ENCODE results near the gene C16orf46.

DNA sequence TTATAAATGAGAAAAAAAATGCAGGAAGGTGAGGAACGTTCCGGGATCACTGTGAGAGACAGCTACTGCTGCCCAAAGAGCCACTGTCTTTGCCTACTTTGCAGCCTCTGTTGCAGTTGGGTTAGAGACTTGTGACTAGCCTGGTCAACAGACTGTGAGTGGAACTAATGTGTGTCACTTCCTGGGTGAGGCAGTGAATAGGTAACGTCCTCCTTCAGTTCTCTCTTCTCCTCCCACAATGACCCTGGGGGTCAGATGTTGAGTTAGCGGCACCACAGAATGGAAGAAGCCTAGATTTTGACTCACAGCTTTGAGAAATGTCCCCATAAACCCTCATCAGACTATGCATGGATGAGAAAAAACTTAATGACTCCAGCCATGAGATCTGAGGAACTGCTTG lies 5.2 kb downstream of the C16orf46 start:
- TF ChIP-seq, protein P1, sequence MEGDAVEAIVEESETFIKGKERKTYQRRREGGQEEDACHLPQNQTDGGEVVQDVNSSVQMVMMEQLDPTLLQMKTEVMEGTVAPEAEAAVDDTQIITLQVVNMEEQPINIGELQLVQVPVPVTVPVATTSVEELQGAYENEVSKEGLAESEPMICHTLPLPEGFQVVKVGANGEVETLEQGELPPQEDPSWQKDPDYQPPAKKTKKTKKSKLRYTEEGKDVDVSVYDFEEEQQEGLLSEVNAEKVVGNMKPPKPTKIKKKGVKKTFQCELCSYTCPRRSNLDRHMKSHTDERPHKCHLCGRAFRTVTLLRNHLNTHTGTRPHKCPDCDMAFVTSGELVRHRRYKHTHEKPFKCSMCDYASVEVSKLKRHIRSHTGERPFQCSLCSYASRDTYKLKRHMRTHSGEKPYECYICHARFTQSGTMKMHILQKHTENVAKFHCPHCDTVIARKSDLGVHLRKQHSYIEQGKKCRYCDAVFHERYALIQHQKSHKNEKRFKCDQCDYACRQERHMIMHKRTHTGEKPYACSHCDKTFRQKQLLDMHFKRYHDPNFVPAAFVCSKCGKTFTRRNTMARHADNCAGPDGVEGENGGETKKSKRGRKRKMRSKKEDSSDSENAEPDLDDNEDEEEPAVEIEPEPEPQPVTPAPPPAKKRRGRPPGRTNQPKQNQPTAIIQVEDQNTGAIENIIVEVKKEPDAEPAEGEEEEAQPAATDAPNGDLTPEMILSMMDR (IDR thresholded peaks at IDR 0.05; ENCODE audit: insufficient read depth, low read length, poor library complexity, severe bottlenecking) = no peak
- TF ChIP-seq EZH2phosphoT487 (conservative IDR thresholded peaks at IDR 0.05; ENCODE audit: low read length) = no peak
